ENCODE measurements around the gene CCDC183.

- TF ChIP-seq CTCF (IDR thresholded peaks at IDR 0.05; ENCODE audit: insufficient read depth, low read depth, low read length), result no peak
- no peak for TF ChIP-seq EZH2 (IDR thresholded peaks at IDR 0.05; ENCODE audit: insufficient read depth, low read length)
Observed at GRCh38 chr9:136771907-136772415, 24.2 kb upstream of the CCDC183 start.

Data from astrocyte (in vitro differentiated cells and primary cell).